Common myeloid progenitor, CD34-positive (primary cell): Measurements from ENCODE around the gene PSENEN.
A peak's percentile ranks its signal among the peaks of the same experiment; 100 is the strongest.

Experiments
- CTCF ChIA-PET: fragments of 350-600 bp; sonication (Branson Sonifier 250); formaldehyde crosslinking; loops from one replicate; lab custom pipeline; 2021; ENCODE audit warnings: antibody characterized with exemption; lab: Charles Lee
- POLR2A ChIA-PET: fragments of 350-600 bp; sonication (Branson Sonifier 250); formaldehyde crosslinking; loops from one replicate; lab custom pipeline; 2021; ENCODE audit warnings: antibody characterized with exemption; lab: Charles Lee
- DNase-seq, 3 donors: peaks; one replicate each; pipeline versions ENCODE4 v3.0.0 to v3.0.0-alpha.2; 2013
- H3K27ac ChIP-seq, 2 experiments: 1 replicate in 1 of 2; 2 replicates in 1 of 2; pipeline ENCODE4 v1.7.0; 2013; ENCODE audit warnings: inconsistent platforms in 2 of 2, low read length in 2 of 2, mild to moderate bottlenecking in 2 of 2, low read depth in 1 of 2, moderate library complexity in 1 of 2; ENCODE audit not compliant: severe bottlenecking in 2 of 2, insufficient read depth in 1 of 2, poor library complexity in 1 of 2
- H3K27me3 ChIP-seq, 5 experiments: replicated peaks in 2 of 5; 1 replicate in 3 of 5; 2 replicates in 2 of 5; pipeline versions ENCODE4 v1.6.1 to v1.7.0; 2013; ENCODE audit warnings: low read length in 4 of 5, mild to moderate bottlenecking in 2 of 5, moderate library complexity in 2 of 5, inconsistent platforms in 1 of 5; ENCODE audit not compliant: insufficient read depth in 5 of 5, control insufficient read depth in 4 of 5
- H3K36me3 ChIP-seq, 4 experiments: 1 replicate in 2 of 4; 2 replicates in 2 of 4; pipeline versions ENCODE4 v1.6.1 to v1.7.0; 2013; ENCODE audit warnings: low read length in 3 of 4, control low read depth in 1 of 4, mild to moderate bottlenecking in 1 of 4; ENCODE audit not compliant: control insufficient read depth in 4 of 4, insufficient read depth in 4 of 4
- H3K4me1 ChIP-seq, 4 experiments: 1 replicate in 3 of 4; 2 replicates in 1 of 4; pipeline versions ENCODE4 v1.6.1 to v1.7.1; 2013; ENCODE audit warnings: low read length in 3 of 4, mild to moderate bottlenecking in 3 of 4, control low read depth in 1 of 4, inconsistent platforms in 1 of 4, moderate library complexity in 1 of 4; ENCODE audit not compliant: control insufficient read depth in 4 of 4, insufficient read depth in 4 of 4; ENCODE audit errors: control extremely low read depth in 1 of 4
- H3K4me3 ChIP-seq, 7 experiments: 1 replicate in 4 of 7; 2 replicates in 3 of 7; pipeline versions ENCODE4 v1.5.1 to v1.7.0; 2013; ENCODE audit warnings: mild to moderate bottlenecking in 7 of 7, low read length in 6 of 7, moderate library complexity in 6 of 7, inconsistent platforms in 2 of 7, low read depth in 2 of 7, control low read depth in 1 of 7; ENCODE audit not compliant: insufficient read depth in 4 of 7, control insufficient read depth in 1 of 7; ENCODE audit errors: extremely low read depth in 1 of 7
- H3K9me3 ChIP-seq, 5 experiments: 1 replicate in 4 of 5; 2 replicates in 1 of 5; pipeline versions ENCODE4 v1.6.1 to v1.7.1; 2013; ENCODE audit warnings: low read length in 4 of 5, mild to moderate bottlenecking in 2 of 5, inconsistent platforms in 1 of 5, low read depth in 1 of 5, moderate library complexity in 1 of 5; ENCODE audit not compliant: control insufficient read depth in 4 of 5, insufficient read depth in 2 of 5; ENCODE audit errors: control extremely low read depth in 1 of 5
- WGBS: methylation state at CpG from one replicate; pipeline ENCODE4 v1.1.5; 2013; ENCODE audit not compliant: insufficient coverage; 5-methylcytosine and 5-hydroxymethylcytosine counted together

The PSENEN gene

GRCh38 chr19:35752746-35753350 is 7.4 kb downstream of the PSENEN start:
- Histone ChIP-seq H3K36me3 (peaks cover 0 to 28% (median 21%) of the 10 kb centered on the region in 4 experiments), H3K4me1 (peaks cover 7 to 40% (median 29%) of the 10 kb centered on the region in 4 experiments), H3K4me3 (no peak overlapping the region), H3K9me3 (no peaks in the 10 kb centered on the region), H3K27me3 (peaks cover 0 to 37% (median 0%) of the 10 kb centered on the region in 5 experiments), H3K27ac (no peak overlapping the region)
- POLR2A ChIA-PET: no interaction called here
- CTCF ChIA-PET: interaction anchor here (0.6 kb wide), 1 partner anchor 9 kb away, joined by 4 read pairs; no protein-coding TSS in a partner anchor
- 95% methylated on average over 10 of the region's 20 CpGs for WGBS
- no peak for DNase-seq

- 97% methylated on average over 19 of the region's 20 CpGs for WGBS
- DNase-seq: no peak
- Histone ChIP-seq H3K9me3 (no peaks in the 10 kb centered on the region), H3K27ac (no peak overlapping the region), H3K4me1 (peaks cover 6 to 36% (median 28%) of the 10 kb centered on the region in 4 experiments), H3K4me3 (no peak overlapping the region), H3K27me3 (peaks cover 0 to 37% (median 0%) of the 10 kb centered on the region in 5 experiments), H3K36me3 (peaks cover 0 to 28% (median 21%) of the 10 kb centered on the region in 4 experiments)
- CTCF ChIA-PET: no interaction called here
- POLR2A ChIA-PET: no interaction called here
Measured at GRCh38 chr19:35753634-35754369, 8.4 kb downstream of the PSENEN start.

GRCh38 chr19:35754370-35755130 is 9.1 kb downstream of the PSENEN start:
- no peak for DNase-seq
- no peak overlapping the region for H3K27ac ChIP-seq
- ChIA-PET CTCF (no interaction called here), POLR2A (no interaction called here)
- H3K4me3 ChIP-seq: no peak overlapping the region
- peaks cover 0 to 37% (median 0%) of the 10 kb centered on the region in 5 experiments for H3K27me3 ChIP-seq
- no peaks in the 10 kb centered on the region for H3K9me3 ChIP-seq
- peaks cover 2 to 35% (median 27%) of the 10 kb centered on the region in 4 experiments for H3K4me1 ChIP-seq
- 97% methylated on average over 9 of the region's 13 CpGs for WGBS
- peaks cover 0 to 28% (median 21%) of the 10 kb centered on the region in 4 experiments for H3K36me3 ChIP-seq

DNA sequence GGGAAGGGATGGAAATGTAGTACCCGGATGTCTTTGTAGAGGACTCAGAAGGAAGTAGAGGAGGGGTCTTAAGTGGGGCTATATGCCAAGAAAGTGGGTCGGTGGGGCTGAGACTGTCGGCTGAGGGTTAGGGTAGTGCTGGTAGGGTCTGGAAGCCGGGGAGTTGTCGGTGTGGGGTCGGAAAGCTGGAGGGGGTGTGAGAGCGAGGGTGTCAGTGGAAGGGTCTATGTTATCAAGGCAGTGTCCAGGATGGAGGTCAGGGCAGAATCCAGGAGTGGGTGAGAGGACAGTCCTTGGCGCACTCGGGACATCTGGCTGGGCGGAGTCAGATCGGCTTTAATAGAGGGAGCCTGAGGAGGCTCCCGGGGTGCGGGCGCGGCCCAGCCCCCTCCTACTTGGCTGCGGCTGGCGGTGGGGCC is 9.7 kb downstream of the PSENEN start:
- Histone ChIP-seq H3K27ac (no peak overlapping the region), H3K4me3 (peak overlapping the region in 3 of 7 experiments; percentile 8 to 43 (median 10)), H3K27me3 (peaks cover 0 to 37% (median 0%) of the 10 kb centered on the region in 5 experiments), H3K4me1 (peaks cover 2 to 35% (median 27%) of the 10 kb centered on the region in 4 experiments), H3K9me3 (no peaks in the 10 kb centered on the region), H3K36me3 (peaks cover 0 to 28% (median 21%) of the 10 kb centered on the region in 4 experiments)
- ChIA-PET POLR2A (interaction anchor here (0.5 kb wide), 1 partner anchor 76 kb away, joined by 3 read pairs; no protein-coding TSS in a partner anchor), CTCF (interaction anchor here (1.7 kb wide), 1 partner anchor 11 kb away, joined by 4 read pairs; no protein-coding TSS in a partner anchor)
- 67% methylated on average over 17 of the region's 17 CpGs for WGBS
- DNase-seq: no peak

DNA sequence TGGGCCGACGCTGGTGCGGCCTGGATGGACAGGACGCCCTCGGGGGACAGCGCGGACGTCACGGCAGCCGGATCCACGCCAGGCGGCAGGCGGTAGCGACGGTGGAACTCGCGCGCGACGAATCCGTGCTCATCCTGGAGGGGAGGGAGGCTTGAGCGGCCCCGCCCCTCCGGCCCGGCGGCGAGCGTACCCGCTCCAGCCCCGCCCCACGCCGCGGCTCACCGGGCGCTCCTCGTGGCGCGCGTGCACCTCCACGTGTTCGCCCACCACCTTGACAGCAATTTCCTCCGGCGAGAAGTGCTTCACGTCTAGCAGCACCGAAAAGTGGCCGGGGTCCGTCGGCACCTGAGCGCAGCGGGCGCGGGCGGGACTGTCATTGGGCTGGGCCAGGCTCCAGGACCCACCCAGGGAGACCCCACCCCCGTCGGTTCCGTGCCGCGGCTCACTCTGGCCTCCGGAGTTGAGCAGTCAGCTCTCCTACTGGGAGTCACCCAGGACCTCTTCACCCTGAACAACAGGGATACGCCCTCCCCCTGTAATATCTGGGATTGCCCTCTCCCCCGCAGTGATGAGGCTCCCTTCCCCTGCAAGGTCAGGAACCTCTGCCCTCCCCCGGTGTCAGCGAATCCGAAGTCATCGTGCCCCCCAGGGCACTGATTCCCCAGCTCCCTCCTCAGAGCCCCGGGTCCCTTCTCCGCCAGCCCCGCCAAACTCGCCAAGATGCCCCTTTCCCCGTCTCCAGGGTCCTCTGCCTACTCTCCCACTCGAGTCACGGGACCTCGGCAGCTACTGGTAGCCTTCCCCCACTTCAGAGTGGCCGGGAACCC is 10.3 kb downstream of the PSENEN start:
- POLR2A ChIA-PET: interaction anchor here (0.5 kb wide), 1 partner anchor 77 kb away, joined by 3 read pairs; no protein-coding TSS in a partner anchor
- no peak overlapping the region for H3K27ac ChIP-seq
- 29% methylated on average over 73 of the region's 74 CpGs for WGBS
- H3K4me3 ChIP-seq: peak overlapping the region in 3 of 7 experiments; percentile 43 to 100 (median 99)
- DNase-seq: peak in 2 of 3 donors; percentile 46 to 56
- peaks cover 0 to 30% (median 22%) of the 10 kb centered on the region in 4 experiments for H3K36me3 ChIP-seq
- CTCF ChIA-PET: interaction anchor here (1.7 kb wide), 1 partner anchor 12 kb away, joined by 4 read pairs; no protein-coding TSS in a partner anchor
- H3K4me1 ChIP-seq: peaks cover 2 to 35% (median 27%) of the 10 kb centered on the region in 4 experiments
- peaks cover 0 to under 1% (median 0%) of the 10 kb centered on the region in 5 experiments for H3K9me3 ChIP-seq
- peaks cover 0 to 37% (median 0%) of the 10 kb centered on the region in 5 experiments for H3K27me3 ChIP-seq
